ENCODE data around the gene CPB2. TPM values are rescaled to one million over a fixed set of nuclear protein-coding genes. Genes with fewer than 3 reads are reported as not detected.

The CPB2 gene
- total and polyA plus RNA-seq, 2 of the 8 experiments (the other 6 are each of a cell fraction or from before 2014, with no cell fraction given): not detected

- Histone ChIP-seq H3K4me3 (ENCODE audit: extremely low read depth in 1 of 4, insufficient read depth in 2 of 4, low read depth in 3 of 4, low read length in 4 of 4) (no peak overlapping the region), H4K20me1 (replicated peaks in 1 of 2; ENCODE audit: control insufficient read depth in 1 of 2, insufficient read depth in 2 of 2, low read length in 2 of 2) (peaks cover 0 to 2% of the 10 kb centered on the region in 2 experiments), H2BK120ac (replicated peaks; ENCODE audit: low read depth, low read length) (no peak overlapping the region), H3K4ac (replicated peaks; ENCODE audit: insufficient read length, low read depth, low read length) (no peak overlapping the region), H3K4me2 (ENCODE audit: insufficient read depth in 1 of 2, low read depth in 2 of 2, low read length in 2 of 2) (no peak overlapping the region), H2BK12ac (ENCODE audit: low read depth, low read length) (no peak overlapping the region), H4K91ac (replicated peaks; ENCODE audit: insufficient read length, low read length) (no peak overlapping the region), H3K27ac (ENCODE audit: low read depth, low read length) (no peak overlapping the region), H4K8ac (ENCODE audit: extremely low read depth, insufficient read depth, low read length) (no peak overlapping the region), H3K9me3 (ENCODE audit: insufficient read depth in 2 of 2, low read depth in 1 of 2, low read length in 1 of 2) (no peaks in the 10 kb centered on the region), H2BK20ac (ENCODE audit: low read length) (no peak overlapping the region), H3K23ac (ENCODE audit: insufficient read length) (no peak overlapping the region), H3K18ac (ENCODE audit: extremely low read depth, low read length) (no peak overlapping the region), H2AFZ (ENCODE audit: low read length) (no peak overlapping the region; the same call in 1 of the 2 replicates), H3K4me1 (replicated peaks in 1 of 4; ENCODE audit: control insufficient read depth in 3 of 4, insufficient read depth in 4 of 4, low read length in 3 of 4) (no peaks in the 10 kb centered on the region; a peak in 1 of 7 replicates), H2BK15ac (ENCODE audit: low read length) (no peak overlapping the region), H3K23me2 (ENCODE audit: low read depth, low read length) (no peaks in the 10 kb centered on the region), H3K36me3 (ENCODE audit: control insufficient read depth in 2 of 4, insufficient read depth in 4 of 4, low read length in 3 of 4) (no peaks in the 10 kb centered on the region), H3K79me2 (ENCODE audit: control insufficient read depth in 1 of 2, insufficient read depth in 2 of 2, low read length in 2 of 2) (no peaks in the 10 kb centered on the region), H3K56ac (replicated peaks; ENCODE audit: insufficient read length, low read depth, low read length) (no peak overlapping the region), H4K5ac (ENCODE audit: insufficient read length, low read depth, low read length) (no peak overlapping the region), H3K14ac (ENCODE audit: insufficient read length) (no peak overlapping the region), H3K9ac (replicated peaks in 1 of 4; ENCODE audit: extremely low read depth in 1 of 4, low read depth in 3 of 4, low read length in 3 of 4) (no peak overlapping the region), H3K79me1 (ENCODE audit: low read depth, low read length) (no peaks in the 10 kb centered on the region), H2BK5ac (ENCODE audit: low read depth, low read length) (no peak overlapping the region), H2AK5ac (ENCODE audit: low read depth, low read length) (no peak overlapping the region), H3K27me3 (replicated peaks in 1 of 4; ENCODE audit: control insufficient read depth in 3 of 4, extremely low read depth in 1 of 4, insufficient read depth in 3 of 4, low read length in 3 of 4) (no peaks in the 10 kb centered on the region)
- no peak for FAIRE-seq
- no peak for DNase-seq (ENCODE audit: low read depth in 1 of 2, low spot score in 2 of 2)
- ChIA-PET POLR2A (ENCODE audit: partially characterized antibody) (no interaction called here), CTCF (ENCODE audit: partially characterized antibody) (no interaction called here)
- TF ChIP-seq TAF1 (IDR thresholded peaks at IDR 0.05; ENCODE audit: low read depth, low read length) (no peak), CEBPB (IDR thresholded peaks at IDR 0.05; ENCODE audit: low read depth, low read length) (peak; percentile 77), EGR1 (IDR thresholded peaks at IDR 0.05; ENCODE audit: borderline replicate concordance, low read depth, low read length) (no peak), BRCA1 (IDR thresholded peaks at IDR 0.05; ENCODE audit: low read depth, low read length) (no peak), TEAD4 (IDR thresholded peaks at IDR 0.05; ENCODE audit: low read depth, low read length) (peak; percentile 30; the same call in 1 of the 2 replicates), SAP30 (IDR thresholded peaks at IDR 0.05; ENCODE audit: insufficient read depth, insufficient replicate concordance, low read length) (no peak), RAD21 (IDR thresholded peaks at IDR 0.05 in 1 of 2, conservative IDR thresholded peaks at IDR 0.05 in 1 of 2; ENCODE audit: low read depth in 2 of 2, low read length in 2 of 2) (peak; percentile 84 to 89), EZH2 (IDR thresholded peaks at IDR 0.05; ENCODE audit: low read depth, low read length, severe bottlenecking) (no peak), TAF7 (optimal IDR thresholded peaks at IDR 0.05; ENCODE audit: borderline replicate concordance, low read depth, low read length) (no peak)
- TF ChIP-seq, protein P1, sequence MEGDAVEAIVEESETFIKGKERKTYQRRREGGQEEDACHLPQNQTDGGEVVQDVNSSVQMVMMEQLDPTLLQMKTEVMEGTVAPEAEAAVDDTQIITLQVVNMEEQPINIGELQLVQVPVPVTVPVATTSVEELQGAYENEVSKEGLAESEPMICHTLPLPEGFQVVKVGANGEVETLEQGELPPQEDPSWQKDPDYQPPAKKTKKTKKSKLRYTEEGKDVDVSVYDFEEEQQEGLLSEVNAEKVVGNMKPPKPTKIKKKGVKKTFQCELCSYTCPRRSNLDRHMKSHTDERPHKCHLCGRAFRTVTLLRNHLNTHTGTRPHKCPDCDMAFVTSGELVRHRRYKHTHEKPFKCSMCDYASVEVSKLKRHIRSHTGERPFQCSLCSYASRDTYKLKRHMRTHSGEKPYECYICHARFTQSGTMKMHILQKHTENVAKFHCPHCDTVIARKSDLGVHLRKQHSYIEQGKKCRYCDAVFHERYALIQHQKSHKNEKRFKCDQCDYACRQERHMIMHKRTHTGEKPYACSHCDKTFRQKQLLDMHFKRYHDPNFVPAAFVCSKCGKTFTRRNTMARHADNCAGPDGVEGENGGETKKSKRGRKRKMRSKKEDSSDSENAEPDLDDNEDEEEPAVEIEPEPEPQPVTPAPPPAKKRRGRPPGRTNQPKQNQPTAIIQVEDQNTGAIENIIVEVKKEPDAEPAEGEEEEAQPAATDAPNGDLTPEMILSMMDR (IDR thresholded peaks at IDR 0.05; ENCODE audit: control extremely low read depth in 1 of 3, insufficient read depth in 1 of 3, low read depth in 1 of 3, low read length in 3 of 3): peak; percentile 63 to 72 (median 63)
- 53% methylated on average over 3 of the region's 3 CpGs; no CpG with 5 or more reads in 1 of the 2 experiments for WGBS, 2 experiments (ENCODE audit: extremely low coverage in 1 of 2, insufficient coverage in 1 of 2, insufficient read length in 1 of 2, insufficient replicate concordance in 2 of 2, low coverage in 1 of 2, low lambda C conversion rate in 2 of 2, missing lambda C conversion rate in 1 of 2)
These were observed 42.1 kb upstream of the CPB2 start for GRCh38 chr13:46146898-46147297.

All from H1 (cell line).